ENCODE measurements around the gene BAIAP2L2.

DNA sequence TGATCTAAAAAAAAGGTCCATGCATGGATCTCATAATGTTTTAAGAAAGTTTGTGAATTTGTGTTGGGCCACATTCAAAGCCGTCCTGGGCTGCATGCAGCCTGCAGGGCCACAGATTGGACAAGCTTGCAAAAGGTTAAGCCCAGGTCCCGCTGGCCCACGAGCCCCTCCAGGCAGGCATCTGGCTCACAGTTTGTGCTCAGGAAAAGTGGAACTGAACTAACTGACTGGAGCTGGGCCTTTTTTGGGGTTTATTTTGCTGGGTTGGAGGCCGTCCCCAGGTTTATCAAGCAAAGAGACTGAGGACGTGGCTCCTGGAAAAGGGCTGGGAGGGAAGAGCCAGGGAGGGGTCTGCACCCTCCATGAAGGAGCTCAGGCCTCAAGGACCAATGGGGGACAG, 32.1 kb upstream of the BAIAP2L2 start:
- TF ChIP-seq, protein P1, sequence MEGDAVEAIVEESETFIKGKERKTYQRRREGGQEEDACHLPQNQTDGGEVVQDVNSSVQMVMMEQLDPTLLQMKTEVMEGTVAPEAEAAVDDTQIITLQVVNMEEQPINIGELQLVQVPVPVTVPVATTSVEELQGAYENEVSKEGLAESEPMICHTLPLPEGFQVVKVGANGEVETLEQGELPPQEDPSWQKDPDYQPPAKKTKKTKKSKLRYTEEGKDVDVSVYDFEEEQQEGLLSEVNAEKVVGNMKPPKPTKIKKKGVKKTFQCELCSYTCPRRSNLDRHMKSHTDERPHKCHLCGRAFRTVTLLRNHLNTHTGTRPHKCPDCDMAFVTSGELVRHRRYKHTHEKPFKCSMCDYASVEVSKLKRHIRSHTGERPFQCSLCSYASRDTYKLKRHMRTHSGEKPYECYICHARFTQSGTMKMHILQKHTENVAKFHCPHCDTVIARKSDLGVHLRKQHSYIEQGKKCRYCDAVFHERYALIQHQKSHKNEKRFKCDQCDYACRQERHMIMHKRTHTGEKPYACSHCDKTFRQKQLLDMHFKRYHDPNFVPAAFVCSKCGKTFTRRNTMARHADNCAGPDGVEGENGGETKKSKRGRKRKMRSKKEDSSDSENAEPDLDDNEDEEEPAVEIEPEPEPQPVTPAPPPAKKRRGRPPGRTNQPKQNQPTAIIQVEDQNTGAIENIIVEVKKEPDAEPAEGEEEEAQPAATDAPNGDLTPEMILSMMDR (IDR thresholded peaks at IDR 0.05): no peak
- TF ChIP-seq POLR2A (IDR thresholded peaks at IDR 0.05) (no peak), POLR2AphosphoS5 (IDR thresholded peaks at IDR 0.05; ENCODE audit: insufficient read depth in 1 of 2, low read depth in 1 of 2) (no peak)
